WERI-Rb-1 (cell line): ENCODE data around the gene TNNC1.

Experiments used
- DNase-seq: peaks from one replicate; pipeline ENCODE4 v3.0.0-alpha.2; 2020
- H3K27ac ChIP-seq: fragments of 250-450 bp; sonication (Bioruptor Pico); 2 replicates; pipeline ENCODE4 v1.5.1; 2020; ENCODE audit warnings: mild to moderate bottlenecking, moderate library complexity
- H3K27me3 ChIP-seq: fragments of 250-450 bp; sonication (Bioruptor Pico); 2 replicates; pipeline ENCODE4 v1.5.1; 2021; ENCODE audit warnings: mild to moderate bottlenecking, low read depth, moderate library complexity; ENCODE audit not compliant: insufficient read depth, severe bottlenecking
- H3K36me3 ChIP-seq: fragments of 250-450 bp; sonication (Bioruptor Pico); 2 replicates; pipeline ENCODE4 v1.5.1; 2020; ENCODE audit warnings: mild to moderate bottlenecking, moderate library complexity
- H3K4me3 ChIP-seq: 2 replicates; pipeline ENCODE4 v1.5.1; 2011; ENCODE audit warnings: low read depth, mild to moderate bottlenecking, control low read depth, low read length
- H3K9me3 ChIP-seq: fragments of 250-450 bp; sonication (Bioruptor Pico); 2 replicates; pipeline ENCODE4 v1.5.1; 2021; ENCODE audit warnings: mild to moderate bottlenecking, moderate library complexity; ENCODE audit not compliant: severe bottlenecking
- TF ChIP-seq, protein P1 (sequence below): IDR thresholded peaks from 2 replicates; pipeline ENCODE4 v1.5.1; 2011; ENCODE audit warnings: low read depth, mild to moderate bottlenecking, control low read depth, inconsistent platforms, low read length

The TNNC1 gene

DNA sequence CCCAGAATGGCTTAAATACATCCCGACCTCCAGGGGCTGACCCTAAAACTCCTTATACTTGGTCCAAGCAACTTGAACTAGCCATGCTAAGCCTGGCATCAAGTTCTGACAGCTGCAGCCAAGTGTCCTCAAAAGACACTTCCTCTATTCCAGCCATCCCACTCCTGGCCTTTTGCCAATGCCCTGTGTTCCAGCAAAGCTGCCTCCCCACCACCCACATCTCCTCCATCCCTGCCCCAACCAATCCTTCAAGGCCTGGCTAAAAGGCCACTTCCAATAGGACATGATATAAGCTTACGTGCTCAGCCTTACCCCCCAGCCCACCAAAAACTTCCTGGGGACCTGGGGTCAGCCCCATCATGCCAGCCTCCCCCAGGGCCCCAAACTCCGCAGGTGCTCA, 49.9 kb downstream of the TNNC1 start:
- no peaks in the 10 kb centered on the region for H3K9me3 ChIP-seq
- no peaks in the 10 kb centered on the region for H3K27me3 ChIP-seq
- H3K27ac ChIP-seq, result no peak overlapping the region
- TF ChIP-seq, protein P1, sequence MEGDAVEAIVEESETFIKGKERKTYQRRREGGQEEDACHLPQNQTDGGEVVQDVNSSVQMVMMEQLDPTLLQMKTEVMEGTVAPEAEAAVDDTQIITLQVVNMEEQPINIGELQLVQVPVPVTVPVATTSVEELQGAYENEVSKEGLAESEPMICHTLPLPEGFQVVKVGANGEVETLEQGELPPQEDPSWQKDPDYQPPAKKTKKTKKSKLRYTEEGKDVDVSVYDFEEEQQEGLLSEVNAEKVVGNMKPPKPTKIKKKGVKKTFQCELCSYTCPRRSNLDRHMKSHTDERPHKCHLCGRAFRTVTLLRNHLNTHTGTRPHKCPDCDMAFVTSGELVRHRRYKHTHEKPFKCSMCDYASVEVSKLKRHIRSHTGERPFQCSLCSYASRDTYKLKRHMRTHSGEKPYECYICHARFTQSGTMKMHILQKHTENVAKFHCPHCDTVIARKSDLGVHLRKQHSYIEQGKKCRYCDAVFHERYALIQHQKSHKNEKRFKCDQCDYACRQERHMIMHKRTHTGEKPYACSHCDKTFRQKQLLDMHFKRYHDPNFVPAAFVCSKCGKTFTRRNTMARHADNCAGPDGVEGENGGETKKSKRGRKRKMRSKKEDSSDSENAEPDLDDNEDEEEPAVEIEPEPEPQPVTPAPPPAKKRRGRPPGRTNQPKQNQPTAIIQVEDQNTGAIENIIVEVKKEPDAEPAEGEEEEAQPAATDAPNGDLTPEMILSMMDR, result no peak
- DNase-seq, result no peak
- peaks cover 87% of the 10 kb centered on the region for H3K36me3 ChIP-seq
- H3K4me3 ChIP-seq, result no peak overlapping the region

DNA sequence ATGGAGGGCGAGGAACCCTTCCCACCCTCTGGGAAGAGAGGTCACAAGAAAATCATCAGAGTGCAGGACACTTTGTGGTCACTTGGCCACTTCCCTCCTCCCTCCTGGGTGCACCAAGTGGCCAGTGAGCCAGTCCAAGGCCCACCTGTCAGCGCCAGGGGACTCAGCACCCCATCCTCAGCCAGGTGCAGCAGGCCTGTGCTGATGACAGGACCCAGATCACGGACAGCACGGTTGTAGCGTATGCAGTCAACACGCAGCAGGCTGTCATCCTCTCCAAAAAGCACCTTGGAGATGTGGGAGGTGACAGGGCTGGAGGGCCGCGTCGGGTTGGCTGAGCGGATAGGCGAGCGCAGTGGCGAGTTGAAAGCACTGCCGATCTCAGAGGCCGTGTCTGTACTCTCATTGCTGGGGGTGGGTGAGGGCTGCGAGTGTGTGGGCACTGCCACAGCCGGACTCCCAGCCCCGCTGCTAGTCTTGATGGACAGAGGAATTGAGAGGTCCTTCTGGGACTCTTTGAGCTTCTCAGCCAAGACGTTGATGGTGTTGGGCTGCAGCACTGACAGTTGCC, 50.5 kb downstream of the TNNC1 start:
- H3K27me3 ChIP-seq, result no peaks in the 10 kb centered on the region
- peaks cover 82% of the 10 kb centered on the region for H3K36me3 ChIP-seq

DNA sequence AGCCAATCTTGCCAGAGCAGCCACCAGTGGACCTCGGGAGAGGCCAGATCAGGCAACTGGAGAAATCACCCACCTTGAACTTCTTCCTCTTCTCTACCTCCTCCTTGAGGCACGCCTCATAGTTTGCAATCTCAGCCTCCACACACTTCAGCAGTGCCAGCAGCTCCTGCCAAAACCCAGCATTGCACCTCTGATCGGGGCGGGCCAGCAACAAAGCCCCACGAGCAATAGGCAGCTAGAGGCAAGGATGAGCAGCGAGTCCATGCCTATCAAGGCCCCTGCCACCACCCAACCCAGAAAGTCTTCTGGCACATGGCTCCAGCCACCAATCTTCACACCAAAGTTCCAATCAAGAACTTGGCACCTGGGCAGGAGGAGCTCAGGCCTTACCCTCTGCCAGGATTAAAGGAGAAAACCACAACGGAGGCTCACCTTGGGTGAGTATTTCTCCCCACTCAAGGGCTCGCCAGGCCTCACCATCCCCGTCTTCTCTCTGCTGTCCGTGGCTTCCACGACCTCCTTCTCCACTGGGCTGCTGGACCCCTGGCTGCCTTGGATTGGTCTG, 51.1 kb downstream of the TNNC1 start:
- Histone ChIP-seq H3K27me3 (no peaks in the 10 kb centered on the region), H3K36me3 (peaks cover 76% of the 10 kb centered on the region), H3K9me3 (no peaks in the 10 kb centered on the region), H3K27ac (no peak overlapping the region), H3K4me3 (no peak overlapping the region)
- no peak for DNase-seq
- TF ChIP-seq, protein P1, result no peak

More for the DNA sequence above, 50.5 kb downstream of the TNNC1 start:
- Histone ChIP-seq H3K9me3 (no peaks in the 10 kb centered on the region), H3K4me3 (no peak overlapping the region), H3K27ac (no peak overlapping the region)
- DNase-seq, result no peak
- TF ChIP-seq, protein P1, result no peak

DNA sequence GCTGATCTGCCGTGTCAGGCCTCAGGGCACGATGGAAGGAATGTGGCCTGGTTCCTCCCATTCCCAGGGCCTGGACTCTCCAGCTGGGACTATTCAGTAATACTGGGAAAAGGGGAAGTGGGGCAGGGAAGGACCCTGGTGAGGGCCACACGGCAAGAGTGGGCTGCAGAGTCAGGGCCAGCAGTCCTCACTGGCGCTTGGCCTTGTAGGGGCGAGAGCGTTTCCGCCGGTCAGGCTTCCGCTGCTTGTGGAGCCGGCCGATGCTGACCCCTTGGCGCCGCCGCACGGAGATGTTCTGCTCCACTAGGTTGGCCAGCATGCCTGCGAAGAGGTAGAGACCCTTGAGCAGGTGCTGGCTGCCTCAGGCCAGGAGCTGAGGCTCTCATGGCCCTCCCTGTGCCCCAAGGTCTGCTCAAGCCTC, 51.7 kb downstream of the TNNC1 start:
- DNase-seq, result no peak
- H3K9me3 ChIP-seq, result no peaks in the 10 kb centered on the region
- no peak overlapping the region for H3K4me3 ChIP-seq
- H3K36me3 ChIP-seq, result peaks cover 69% of the 10 kb centered on the region
- H3K27me3 ChIP-seq, result no peaks in the 10 kb centered on the region
- no peak overlapping the region for H3K27ac ChIP-seq
- TF ChIP-seq, protein P1, result no peak

DNA sequence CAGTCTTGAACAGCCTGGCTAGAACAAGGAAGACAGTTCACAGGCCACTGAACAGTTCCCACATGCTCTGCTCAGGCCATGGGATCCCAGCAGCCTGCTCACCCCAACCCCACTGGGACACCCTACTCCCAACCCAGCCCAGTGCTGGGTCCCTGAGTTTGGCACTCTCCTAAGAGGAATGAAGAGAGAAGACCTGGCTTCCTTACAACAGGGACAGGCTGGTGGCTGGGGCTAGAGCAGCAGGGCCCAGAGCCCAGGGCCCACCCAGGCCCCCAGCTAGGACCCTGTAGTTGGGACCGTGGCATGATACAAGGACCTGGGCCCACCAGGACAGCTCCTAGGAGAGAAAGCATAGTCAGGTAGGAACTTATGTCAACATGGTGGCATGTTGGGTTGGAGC, 52.3 kb downstream of the TNNC1 start:
- no peak for DNase-seq
- H3K36me3 ChIP-seq, result peaks cover 64% of the 10 kb centered on the region
- H3K9me3 ChIP-seq, result no peaks in the 10 kb centered on the region
- H3K27me3 ChIP-seq, result no peaks in the 10 kb centered on the region
- TF ChIP-seq, protein P1, result no peak
- H3K27ac ChIP-seq, result peak overlapping the region; percentile 69
- H3K4me3 ChIP-seq, result no peak overlapping the region
